Cardiac fibroblast (primary cell): ENCODE measurements around the gene COG7.

Experiments
- DNase-seq, 2 donors: peaks; one replicate each; pipeline versions ENCODE4 v3.0.0 to v3.0.0-alpha.2; 2010; ENCODE audit warnings: low read depth in 2 of 2
- H3K4me3 ChIP-seq, 2 donors: replicated peaks in 1 of 2; 1 replicate in 1 of 2; 2 replicates in 1 of 2; pipeline ENCODE4 v1.5.1; 2011; ENCODE audit warnings: low read depth in 2 of 2, low read length in 2 of 2, mild to moderate bottlenecking in 2 of 2, moderate library complexity in 1 of 2
- CTCF ChIP-seq: IDR thresholded peaks from one replicate; pipeline ENCODE4 v1.5.1; 2011; ENCODE audit warnings: low read depth, mild to moderate bottlenecking, low read length, inconsistent platforms

The COG7 gene

GRCh38 chr16:23416816-23417215 is 36.2 kb downstream of the COG7 start:
- DNase-seq, result no peak
- no peak overlapping the region for H3K4me3 ChIP-seq
- TF ChIP-seq CTCF, result no peak

- no peak for DNase-seq
Measured at GRCh38 chr16:23414731-23415130, 38.3 kb downstream of the COG7 start.

GRCh38 chr16:23410176-23410575 is 42.8 kb downstream of the COG7 start:
- DNase-seq, result peak in 1 of 2 donors; percentile 45
- no peak overlapping the region for H3K4me3 ChIP-seq
- TF ChIP-seq CTCF, result no peak

More at GRCh38 chr16:23414731-23415130, 38.3 kb downstream of the COG7 start:
- H3K4me3 ChIP-seq, result no peak overlapping the region
- TF ChIP-seq CTCF, result no peak

GRCh38 chr16:23409522-23409921 is 43.5 kb downstream of the COG7 start:
- DNase-seq, result no peak
- TF ChIP-seq CTCF, result no peak
- no peak overlapping the region for H3K4me3 ChIP-seq

- H3K4me3 ChIP-seq, result no peak overlapping the region
- peak; percentile 60 to 66 for DNase-seq
- no peak for TF ChIP-seq CTCF
Measured at GRCh38 chr16:23408823-23409298, 44.1 kb downstream of the COG7 start.

- no peak overlapping the region for H3K4me3 ChIP-seq
- TF ChIP-seq CTCF, result no peak
- no peak for DNase-seq
Measured at GRCh38 chr16:23408242-23408822, 44.7 kb downstream of the COG7 start.
